ENCODE measurements around the gene RABGAP1. TPM values are rescaled to one million over a fixed set of nuclear protein-coding genes. Genes with fewer than 3 reads are reported as not detected.

Gene RABGAP1
- total and polyA plus RNA-seq, 10 of the 15 experiments (the other 5 are each of a cell fraction or from before 2014, with no cell fraction given): 2.6 to 31.6 (median 12.5) TPM

DNA sequence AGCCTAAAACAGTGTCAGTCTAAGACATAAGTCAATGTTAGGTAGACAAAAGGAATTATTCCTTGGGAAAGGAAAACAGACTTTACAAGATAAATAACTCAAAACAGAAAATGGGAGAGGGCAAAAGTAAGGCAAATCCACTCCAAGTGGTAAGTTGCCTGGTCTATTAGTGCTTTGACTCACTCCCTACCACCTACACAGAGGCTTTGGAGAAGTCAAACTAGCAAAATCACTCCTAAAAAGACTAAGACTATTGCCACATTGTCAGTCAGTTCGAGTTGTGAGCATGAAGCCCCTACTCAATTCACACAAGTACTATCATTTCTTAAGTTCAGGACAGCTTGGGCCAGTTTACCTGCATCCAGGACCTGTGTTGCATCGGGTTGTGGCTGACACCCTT lies 22.5 kb upstream of the RABGAP1 start:
- H3K4me3 ChIP-seq: no peak overlapping the region
- BruUV-seq (replicated peaks): no TSS peak
- CTCF ChIA-PET: no interaction called here
- no peak overlapping the region for H3K9ac ChIP-seq (ENCODE audit: control insufficient read depth, insufficient read depth, low read length)
- no peak for ATAC-seq
- POLR2A ChIA-PET: no interaction called here
- no peaks in the 10 kb centered on the region for H3K27me3 ChIP-seq (replicated peaks in 1 of 2; ENCODE audit: control insufficient read depth in 2 of 2, insufficient read depth in 2 of 2, low read length in 1 of 2)
- no peak for DNase-seq (ENCODE audit: low read depth, low spot score)
- 93% methylated on average over 2 of the region's 2 CpGs for WGBS (ENCODE audit: insufficient coverage, insufficient replicate concordance, low lambda C conversion rate, missing lambda C conversion rate)
- peaks cover 4% of the 10 kb centered on the region for H3K79me2 ChIP-seq (ENCODE audit: control insufficient read depth, insufficient read depth, low read length)
- no peak for TF ChIP-seq HCFC1 (IDR thresholded peaks at IDR 0.05; ENCODE audit: low read length)
- no peak for TF ChIP-seq GABPA (IDR thresholded peaks at IDR 0.05; ENCODE audit: low read depth)
- TF ChIP-seq, protein P1, sequence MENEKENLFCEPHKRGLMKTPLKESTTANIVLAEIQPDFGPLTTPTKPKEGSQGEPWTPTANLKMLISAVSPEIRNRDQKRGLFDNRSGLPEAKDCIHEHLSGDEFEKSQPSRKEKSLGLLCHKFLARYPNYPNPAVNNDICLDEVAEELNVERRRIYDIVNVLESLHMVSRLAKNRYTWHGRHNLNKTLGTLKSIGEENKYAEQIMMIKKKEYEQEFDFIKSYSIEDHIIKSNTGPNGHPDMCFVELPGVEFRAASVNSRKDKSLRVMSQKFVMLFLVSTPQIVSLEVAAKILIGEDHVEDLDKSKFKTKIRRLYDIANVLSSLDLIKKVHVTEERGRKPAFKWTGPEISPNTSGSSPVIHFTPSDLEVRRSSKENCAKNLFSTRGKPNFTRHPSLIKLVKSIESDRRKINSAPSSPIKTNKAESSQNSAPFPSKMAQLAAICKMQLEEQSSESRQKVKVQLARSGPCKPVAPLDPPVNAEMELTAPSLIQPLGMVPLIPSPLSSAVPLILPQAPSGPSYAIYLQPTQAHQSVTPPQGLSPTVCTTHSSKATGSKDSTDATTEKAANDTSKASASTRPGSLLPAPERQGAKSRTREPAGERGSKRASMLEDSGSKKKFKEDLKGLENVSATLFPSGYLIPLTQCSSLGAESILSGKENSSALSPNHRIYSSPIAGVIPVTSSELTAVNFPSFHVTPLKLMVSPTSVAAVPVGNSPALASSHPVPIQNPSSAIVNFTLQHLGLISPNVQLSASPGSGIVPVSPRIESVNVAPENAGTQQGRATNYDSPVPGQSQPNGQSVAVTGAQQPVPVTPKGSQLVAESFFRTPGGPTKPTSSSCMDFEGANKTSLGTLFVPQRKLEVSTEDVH (IDR thresholded peaks at IDR 0.05; ENCODE audit: low read depth, partially characterized antibody): no peak
- no peak for TF ChIP-seq CREB1 (IDR thresholded peaks at IDR 0.05; ENCODE audit: low read depth)
- no peak for TF ChIP-seq TARDBP (IDR thresholded peaks at IDR 0.05; ENCODE audit: borderline replicate concordance)
- no peaks in the 10 kb centered on the region for H3K9me3 ChIP-seq (replicated peaks; ENCODE audit: control insufficient read depth, insufficient read depth, low read length)
- in situ Hi-C loops (cut with MboI): loop anchor here (25.0 kb wide), 1 partner anchor 1944 kb away; the partner anchor contains the start of genes ARPC5L, RPL35 and WDR38
- no peaks in the 10 kb centered on the region for H4K20me1 ChIP-seq (ENCODE audit: control insufficient read depth, insufficient read depth)
- FAIRE-seq: no peak
- peaks cover 0 to 9% of the 10 kb centered on the region in 2 experiments; a peak in 2 of 4 replicates for H3K36me3 ChIP-seq (ENCODE audit: control insufficient read depth in 2 of 2, insufficient read depth in 2 of 2, low read length in 1 of 2)
- RAD21 ChIA-PET (ENCODE audit: unreplicated experiment): no interaction called here
- no peak overlapping the region for H2AFZ ChIP-seq (ENCODE audit: control insufficient read depth, low read depth, low read length)
- H3K4me1 ChIP-seq (ENCODE audit: control insufficient read depth, insufficient read depth, low read length): no peaks in the 10 kb centered on the region
- H3K27ac ChIP-seq (ENCODE audit: control insufficient read depth, insufficient read depth): no peak overlapping the region
- no peak overlapping the region for H3K4me2 ChIP-seq (ENCODE audit: control insufficient read depth, insufficient read depth)
- SMC1A ChIA-PET (ENCODE audit: uncharacterized antibody, unreplicated experiment): no interaction called here
- intact Hi-C loops (cut with micrococcal nuclease; ENCODE audit: unreplicated experiment): no loop called here
